ENCODE data around the gene BFSP1.

The BFSP1 gene

DNA sequence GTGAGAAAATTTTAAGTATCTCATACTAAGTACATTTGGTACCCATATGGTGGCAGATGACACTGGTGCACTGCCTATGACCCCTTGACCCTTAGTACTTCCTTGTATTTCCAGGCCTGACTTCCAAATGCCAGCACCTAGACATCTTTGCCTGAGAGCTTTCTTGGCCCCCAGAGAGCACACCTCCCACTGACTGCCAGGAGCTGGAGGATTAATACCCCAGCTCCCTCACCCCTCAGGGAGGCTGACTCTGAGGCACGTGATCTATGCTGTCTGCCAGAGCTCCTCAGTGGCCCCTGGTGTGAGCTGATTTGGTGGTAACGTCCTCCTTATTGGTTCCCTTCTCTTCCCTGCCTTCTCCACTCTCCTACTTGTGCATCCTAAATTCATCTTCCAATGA lies 38.0 kb downstream of the BFSP1 start:
- DNase-seq, result no peak

DNA sequence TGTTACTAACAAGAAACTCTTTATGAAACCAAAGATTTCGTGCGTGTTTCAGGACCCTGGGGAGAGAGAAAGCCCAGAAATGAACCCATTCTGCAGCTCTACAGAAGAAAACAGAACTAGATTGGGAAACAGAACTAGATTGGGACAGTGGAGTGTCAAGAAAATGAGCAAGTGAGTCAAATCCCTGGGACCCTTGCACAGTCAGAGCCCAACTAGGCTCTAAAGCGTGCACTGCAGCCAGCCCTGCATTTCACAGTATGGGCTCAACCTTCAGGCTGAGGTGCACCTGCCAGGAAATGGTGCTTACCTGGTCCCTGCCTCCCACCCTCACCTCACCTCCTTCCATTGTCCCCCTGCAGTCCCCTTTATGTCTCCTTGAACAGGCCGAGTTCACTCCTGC lies 39.7 kb downstream of the BFSP1 start:
- no peak for DNase-seq

DNA sequence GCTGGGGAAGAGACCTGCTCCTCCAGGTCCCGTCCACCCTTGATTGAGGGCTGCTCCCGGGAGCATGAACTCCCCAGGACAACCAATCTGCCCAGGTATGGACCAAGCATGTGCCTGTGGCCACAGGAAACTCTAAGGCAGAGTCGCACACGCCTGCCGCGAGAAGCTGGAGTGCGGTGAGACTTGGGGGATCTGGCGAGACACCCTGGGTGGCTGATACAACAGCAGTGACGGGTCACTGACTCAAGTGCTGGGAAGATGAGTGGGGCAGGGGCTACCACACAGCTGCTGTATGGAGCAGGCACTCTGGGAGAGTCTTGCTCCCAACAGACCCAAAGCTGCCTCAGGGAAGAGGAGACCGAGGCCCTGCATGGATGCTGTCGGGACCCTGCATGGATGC lies 40.1 kb downstream of the BFSP1 start:
- no peak for DNase-seq

DNA sequence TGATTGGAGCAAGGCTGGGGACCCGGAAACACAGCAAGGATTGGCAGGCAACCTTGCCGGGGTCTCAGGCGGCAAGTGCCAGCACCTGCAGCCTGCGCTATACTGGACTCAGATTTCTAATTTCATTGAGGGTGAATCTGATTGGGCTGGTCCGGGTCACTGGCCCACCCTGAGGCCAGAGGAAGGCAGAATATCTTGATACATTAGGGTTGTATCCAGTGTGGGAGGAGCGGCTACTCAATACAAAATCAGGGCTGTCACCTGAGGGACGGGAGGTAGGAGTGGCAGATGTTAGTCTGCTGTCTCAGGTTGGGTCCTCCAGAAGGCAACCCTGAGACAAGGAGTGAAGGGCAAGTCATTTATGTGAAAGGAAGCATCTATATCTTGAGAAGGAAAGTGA lies 40.7 kb downstream of the BFSP1 start:
- DNase-seq, result no peak

DNA sequence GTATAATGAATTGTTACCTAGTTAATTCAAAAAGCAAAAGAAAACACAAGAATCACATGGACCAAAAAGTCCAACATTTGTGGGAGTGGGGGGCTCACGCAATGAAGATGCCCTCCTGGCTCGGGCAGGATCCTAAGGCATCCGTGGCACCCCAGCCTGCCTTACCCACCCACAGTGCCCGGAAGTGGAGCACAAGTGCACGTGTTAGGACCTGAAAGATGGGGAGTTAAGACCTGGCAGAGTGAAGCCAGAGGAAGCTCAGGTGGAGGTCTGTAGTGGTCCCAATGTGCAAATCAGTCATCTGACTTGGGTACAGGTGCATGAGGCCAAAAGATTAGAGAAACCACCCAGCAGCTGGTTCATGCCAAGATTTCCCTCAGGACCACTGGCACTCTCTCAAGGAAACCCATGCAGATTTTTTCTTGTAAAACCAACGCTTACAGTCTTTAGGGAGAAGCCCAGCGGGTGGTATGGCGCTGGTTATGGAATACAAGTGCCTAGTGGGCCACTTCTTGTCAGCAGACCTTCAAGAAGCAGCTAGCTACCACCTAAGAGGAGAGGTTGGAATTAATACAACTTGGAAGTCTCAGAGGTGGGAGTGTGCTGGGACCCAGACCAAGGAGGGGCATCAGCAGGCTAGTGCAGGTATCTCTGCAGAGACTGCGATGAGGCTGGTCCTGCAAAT lies 42.1 kb downstream of the BFSP1 start:
- no peak for DNase-seq

DNA sequence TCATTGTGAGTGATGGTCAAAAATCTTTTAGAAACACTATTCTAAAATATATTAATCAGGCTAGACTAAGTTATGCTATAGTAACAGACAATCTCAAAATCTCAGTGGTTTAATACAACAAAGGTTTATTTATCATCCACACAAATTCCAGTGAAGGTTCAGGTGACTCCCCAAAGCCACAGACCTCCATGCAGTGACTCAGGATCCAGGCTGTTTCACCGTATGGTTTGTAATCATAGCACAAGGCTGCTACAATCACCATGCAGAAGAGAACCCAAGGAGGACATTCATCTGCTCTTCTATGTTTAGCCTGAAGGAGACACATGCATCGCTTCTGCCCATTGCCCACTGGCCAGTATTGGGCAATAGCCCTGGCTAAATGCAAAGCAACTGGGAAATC lies 46.2 kb downstream of the BFSP1 start:
- DNase-seq, result no peak

DNA sequence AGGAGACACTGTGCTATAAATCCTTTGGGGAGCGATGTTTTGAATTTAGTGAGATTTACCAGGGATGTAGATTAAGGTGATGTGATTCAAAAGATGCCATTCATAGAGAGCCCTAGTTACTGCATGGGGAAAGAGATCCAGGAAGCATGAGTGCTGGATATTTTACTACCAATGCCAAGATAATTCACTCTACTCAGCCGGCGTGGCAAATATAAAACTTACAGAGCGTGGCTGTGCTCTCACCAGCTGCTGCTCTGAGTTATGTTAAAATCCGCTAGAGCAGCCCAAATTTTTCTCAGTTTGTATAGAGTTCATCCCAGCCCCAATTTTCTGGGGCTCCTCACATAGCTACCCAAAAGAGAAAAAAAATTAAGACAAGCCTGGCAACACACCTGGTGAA lies 48.6 kb downstream of the BFSP1 start:
- DNase-seq, result no peak

DNA sequence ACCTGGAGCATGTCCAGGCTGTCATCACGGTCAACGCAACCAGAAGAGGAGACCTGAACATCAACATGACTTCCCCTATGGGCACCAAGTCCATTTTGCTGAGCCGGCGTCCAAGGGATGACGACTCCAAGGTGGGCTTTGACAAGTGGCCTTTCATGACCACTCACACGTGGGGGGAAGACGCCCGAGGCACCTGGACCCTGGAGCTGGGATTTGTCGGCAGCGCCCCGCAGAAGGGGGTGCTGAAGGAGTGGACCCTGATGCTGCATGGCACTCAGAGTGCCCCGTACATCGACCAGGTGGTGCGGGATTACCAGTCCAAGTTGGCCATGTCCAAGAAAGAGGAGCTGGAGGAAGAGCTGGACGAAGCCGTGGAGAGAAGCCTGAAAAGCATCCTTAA lies 49.5 kb downstream of the BFSP1 start:
- no peak for DNase-seq

DNA sequence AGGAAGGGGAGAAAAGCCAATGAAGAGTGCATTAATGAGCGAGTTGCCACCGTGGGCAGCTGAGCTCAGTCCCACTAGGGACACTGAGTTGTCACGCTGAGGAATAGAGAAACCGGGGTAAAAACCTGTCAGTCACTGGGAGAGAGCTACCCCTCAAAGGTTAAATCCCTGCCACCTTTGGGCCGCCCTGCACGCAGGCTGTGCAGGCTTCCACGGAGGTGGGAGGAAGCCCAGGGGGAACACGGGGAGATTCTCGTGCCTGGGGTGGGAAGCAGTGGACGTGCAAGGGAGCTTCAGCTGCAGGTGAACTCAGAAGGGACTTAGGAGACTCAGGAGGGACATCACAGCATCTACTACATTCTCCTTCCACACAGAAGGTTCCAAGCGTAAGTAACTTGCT lies 50.5 kb downstream of the BFSP1 start:
- DNase-seq, result no peak

DNA sequence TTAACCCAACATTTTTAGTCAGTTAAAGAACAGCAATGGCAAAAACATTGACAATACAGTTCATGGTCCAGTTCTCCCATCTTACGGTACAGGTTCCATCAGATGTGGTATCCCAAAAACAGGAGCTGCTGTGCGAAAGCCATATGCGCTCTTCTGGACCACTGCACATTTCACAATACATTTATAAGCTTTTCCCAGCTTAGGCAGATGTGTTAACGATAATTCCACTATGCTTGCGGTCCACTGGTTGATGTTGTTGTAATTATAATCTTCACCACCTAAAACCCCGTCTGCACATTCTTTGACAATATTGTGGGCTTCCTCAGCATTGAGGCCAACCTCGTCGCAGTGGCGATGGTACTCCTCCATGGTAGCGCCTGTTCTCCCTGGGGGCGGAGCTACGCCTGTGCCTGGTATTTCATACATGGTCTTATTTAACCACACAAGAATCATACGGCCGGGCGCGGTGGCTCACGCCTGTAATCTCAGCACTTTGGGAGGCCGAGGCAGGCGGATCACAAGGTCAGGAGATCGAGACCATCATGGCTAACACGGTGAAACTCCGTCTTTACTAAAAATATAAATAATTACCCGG lies 52.0 kb downstream of the BFSP1 start:
- DNase-seq, result no peak

DNA sequence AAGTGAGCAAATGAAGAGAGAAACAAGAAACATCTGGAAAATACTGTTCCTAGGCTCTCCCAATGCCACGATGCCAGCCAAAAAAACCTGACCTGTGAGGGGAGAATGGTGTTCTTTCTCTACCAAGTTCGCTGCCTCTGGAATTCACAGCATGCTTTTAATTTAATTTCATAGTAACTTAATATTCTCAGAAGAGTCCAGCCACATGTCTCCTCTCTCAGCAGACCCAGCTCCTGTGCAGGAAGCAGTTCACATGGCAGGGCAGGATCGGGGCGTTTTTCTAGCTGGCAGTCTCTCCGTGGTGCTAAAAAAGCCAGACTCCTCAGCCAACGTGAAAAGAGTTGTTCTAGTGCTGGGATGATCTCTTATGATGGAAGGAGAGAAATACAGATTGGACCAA lies 57.5 kb downstream of the BFSP1 start:
- DNase-seq, result no peak

DNA sequence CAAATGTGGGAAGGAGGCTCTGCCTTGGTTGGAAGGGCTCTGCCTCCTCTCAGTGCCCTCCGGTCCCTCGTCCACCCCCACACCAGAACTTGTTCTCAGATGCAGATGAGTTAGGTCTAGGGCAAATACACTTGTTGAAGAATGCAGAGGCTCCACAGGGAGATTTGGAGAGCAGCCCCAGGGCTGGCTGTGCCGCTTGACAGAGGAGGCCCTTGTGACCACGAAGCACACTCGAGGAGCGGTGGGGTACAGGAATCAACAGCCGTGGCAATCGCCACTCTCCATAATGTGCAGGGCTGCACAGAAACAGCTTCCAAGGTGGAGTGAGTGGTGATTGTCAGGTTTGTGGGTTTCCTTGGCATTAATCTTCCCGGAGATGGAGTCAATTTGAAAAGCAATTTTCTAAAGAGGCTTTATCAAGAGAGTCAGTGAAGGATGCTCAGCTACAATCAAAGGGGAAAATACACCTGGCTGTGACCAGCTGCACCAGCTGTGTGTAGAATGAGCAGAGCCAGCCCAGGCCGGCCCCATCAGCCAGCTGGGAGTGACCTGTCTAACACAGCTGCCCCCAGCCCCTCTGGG lies 59.5 kb downstream of the BFSP1 start:
- peak; percentile 26 for DNase-seq

DNA sequence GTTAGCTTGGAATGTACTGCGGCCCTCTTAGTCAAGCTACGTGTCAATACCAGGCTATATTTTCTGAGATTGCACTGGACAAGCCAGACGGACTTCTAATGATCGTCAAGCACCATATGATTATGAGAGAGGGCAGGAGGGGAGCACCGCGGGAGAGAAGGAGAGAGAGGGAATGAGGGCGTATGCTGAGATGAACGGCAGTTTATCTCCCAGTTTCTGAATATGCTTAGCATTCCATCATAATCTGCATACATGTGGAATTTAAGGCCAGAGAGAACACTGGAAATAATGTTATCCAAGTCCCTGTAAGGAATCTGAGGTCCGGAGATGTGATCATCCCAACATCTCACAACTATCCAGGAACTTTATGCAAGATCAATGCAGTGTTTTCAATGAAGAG lies 60.2 kb downstream of the BFSP1 start:
- no peak for DNase-seq

DNA sequence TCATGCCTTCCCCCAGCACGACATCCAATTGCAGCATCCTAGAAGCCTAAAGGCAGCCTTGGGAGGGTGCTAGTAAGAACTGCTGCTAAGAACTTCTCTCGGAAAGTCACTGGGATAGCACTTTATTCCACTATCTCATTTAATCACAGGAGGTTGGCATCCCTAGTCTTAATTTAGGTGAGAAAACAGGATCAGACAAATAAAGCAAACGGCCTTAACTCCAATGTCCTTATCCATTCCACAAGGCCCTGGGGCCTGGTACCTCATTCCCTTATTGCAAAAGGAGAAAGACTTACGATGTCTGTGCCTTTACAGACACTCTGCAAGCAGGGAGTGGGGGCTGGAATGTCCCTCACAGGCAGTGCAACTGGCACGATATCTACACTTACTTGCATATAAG lies 60.7 kb downstream of the BFSP1 start:
- DNase-seq, result no peak

DNA sequence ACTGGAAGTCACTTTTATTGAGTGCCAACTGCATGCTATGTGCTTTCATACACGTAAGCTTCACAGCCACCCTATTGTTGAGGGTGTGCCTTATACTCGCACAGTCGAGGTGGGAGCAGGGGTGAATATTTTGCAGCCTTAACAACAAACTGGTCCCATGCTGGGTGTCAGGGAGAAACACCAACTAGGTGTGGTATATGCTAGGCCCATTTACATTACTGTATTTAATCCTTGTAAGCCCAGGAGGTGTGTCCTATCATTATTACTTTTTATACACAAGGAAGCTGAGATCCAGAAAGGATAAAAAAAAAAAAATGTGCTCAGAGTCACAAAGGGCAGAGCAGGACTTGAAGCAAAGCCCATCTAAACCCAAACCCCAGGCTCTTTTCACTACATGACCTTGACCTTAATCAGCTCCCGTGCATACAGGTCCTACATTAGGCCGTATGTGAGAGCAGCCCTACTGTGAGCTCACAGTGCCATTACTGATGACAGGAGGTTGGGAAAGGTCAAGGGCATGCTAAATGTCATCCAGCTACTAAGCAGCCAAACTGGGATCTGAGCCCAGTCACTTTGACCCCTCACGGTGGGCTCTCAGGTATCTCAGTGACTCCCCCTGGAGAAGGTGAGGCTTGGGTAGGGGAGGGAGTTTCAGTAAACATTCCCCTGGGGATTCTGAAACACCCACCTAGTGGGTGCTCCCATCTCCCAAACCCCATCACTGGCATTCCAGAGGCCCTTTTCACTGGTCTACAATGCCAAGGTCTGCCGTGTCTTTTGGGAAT lies 61.7 kb downstream of the BFSP1 start:
- DNase-seq, result no peak

DNA sequence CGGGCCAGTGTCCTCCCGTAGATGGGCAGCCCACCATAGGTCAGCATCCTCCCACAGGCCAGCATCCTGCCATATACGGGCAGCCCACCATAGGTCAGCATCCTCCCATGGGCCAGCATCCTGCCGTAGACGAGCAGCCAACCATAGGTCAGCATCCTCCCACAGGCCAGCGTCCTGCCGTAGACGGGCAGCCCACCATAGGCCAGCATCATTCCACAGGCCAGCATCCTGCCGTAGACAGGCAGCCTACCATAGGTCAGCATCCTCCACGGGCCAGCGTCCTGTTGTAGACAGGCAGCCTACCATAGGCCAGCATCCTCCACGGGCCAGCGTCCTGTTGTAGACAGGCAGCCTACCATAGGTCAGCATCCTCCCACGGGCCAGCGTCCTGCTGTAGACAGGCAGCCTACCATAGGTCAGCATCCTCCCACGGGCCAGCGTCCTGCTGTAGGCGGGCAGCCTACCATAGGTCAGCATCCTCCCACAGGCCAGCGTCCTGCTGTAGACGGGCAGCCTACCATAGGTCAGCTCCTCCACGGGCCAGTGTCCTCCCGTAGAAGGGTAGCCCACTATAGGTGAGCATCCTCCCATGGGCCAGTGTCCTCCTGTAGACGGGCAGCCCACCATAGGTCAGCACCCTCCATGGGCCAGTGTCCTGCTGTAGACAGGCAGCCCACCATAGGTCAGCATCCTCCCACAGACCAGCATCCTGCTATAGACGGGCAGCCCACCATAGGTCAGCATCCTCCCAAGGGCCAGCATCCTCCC lies 62.9 kb downstream of the BFSP1 start:
- no peak for DNase-seq

DNA sequence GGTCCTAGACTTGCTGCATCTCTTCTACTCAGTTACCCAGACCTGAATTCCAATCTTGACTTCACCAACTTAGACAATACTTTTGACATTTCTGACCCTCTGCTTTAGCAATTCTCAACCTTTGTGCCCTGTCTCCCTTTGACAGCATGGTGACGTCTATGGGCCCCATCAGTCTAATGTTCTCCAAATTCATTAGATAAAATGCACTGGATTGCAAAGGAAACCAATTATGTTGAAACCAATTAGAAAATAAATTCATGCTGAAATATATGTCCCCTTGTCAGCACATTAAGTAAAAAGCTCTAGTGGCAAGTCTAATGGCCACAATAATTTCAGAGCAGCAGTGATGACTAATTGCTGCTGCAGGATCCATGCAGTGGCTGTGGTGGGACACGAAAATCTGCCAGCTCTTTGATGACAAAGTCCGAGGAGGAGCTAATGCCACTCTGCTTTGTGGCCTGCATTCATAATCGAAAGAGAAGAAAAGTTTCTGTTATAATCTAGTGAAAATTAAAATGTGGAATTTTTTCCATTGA lies 64.0 kb downstream of the BFSP1 start:
- DNase-seq, result no peak

DNA sequence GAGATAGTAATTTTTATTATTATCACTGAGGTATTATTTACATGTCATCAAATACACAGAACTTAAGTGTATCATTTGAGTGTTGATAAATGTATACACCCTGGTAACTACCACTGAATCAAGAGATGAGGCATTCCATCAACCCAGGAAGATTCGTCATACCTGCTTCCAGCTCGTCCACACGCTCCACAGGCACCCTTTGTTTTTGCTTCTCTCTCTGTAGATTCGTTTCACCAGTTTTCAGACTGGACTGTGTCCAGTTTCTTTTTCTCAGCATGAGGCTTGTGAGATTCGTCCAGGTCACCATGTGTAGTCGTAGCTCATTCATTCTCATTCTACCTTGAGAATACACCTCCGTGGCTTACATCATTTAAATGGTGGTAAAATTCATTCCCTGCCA lies 64.5 kb downstream of the BFSP1 start:
- DNase-seq, result no peak

DNA sequence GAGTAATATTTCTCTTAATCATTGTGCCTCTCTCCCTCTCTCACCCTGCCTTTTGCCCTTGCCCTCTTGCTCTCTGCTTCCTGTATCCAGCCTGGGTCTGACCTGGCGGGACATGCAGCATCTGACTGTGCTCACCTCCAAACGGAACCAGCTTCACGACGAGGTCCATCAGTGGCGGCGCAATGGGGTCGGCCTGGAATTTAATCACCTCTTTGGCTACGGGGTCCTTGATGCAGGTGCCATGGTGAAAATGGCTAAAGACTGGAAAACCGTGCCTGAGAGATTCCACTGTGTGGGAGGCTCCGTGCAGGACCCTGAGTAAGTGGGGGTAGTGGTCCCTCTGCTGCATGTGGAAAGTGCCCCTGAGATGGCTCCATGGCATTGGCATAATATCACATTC lies 65.9 kb downstream of the BFSP1 start:
- DNase-seq, result no peak

DNA sequence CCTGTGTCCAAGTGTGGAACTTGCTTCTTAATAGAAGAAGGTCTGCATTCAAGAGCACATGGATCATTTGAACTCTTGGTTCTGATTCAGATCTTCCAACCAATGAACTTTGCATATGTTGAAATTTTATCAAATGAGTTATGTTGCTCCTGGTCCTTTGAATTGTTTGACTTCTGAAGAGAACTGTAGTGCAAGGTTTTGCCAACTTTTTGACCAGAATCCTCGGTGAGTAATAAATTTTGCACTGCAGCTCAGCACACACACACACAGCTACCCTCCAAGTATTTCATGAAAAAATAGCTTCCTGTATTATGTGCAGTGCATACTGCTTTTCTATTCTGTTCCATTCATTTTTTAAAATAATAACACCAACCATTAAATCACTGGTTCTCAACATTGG lies 67.5 kb downstream of the BFSP1 start:
- DNase-seq, result no peak

DNA sequence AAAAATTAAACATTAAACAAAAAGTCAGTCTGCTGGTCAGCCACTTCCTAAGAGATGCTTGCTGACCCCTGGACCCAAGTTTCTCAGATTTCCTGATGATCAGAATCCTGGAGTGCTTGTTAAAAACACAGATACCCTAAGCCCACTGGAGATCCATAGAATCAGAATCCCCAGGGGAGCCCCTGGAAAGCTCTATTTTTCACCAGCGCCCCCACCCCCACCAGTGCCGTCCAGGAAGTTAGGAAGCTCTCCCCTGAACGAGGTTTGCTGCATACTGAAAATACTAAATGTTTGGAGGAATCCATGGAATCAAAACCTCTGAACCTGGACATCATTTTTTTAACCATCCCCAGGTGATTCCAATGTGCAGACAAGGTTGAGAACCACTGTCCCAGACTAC lies 69.2 kb downstream of the BFSP1 start:
- DNase-seq, result no peak

DNA sequence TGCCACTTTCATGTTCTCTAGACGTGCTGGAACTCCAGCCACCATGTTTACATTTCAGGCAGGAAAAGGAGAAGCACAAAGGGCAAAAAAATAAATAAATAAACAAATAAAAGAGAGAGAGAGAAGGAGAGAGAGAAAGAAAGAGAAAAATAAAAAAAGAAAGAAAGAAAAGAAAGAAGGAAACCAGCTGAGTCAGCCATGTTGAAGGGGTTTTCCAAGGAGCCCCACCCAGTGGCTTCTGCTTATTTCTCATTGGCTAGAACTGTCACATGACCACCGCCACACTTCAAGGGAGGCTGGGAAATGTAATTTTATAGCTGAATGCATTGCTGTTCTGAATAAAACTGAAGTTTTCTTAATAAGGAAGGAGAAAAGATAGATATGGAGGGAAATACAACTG lies 71.1 kb downstream of the BFSP1 start:
- DNase-seq, result no peak

DNA sequence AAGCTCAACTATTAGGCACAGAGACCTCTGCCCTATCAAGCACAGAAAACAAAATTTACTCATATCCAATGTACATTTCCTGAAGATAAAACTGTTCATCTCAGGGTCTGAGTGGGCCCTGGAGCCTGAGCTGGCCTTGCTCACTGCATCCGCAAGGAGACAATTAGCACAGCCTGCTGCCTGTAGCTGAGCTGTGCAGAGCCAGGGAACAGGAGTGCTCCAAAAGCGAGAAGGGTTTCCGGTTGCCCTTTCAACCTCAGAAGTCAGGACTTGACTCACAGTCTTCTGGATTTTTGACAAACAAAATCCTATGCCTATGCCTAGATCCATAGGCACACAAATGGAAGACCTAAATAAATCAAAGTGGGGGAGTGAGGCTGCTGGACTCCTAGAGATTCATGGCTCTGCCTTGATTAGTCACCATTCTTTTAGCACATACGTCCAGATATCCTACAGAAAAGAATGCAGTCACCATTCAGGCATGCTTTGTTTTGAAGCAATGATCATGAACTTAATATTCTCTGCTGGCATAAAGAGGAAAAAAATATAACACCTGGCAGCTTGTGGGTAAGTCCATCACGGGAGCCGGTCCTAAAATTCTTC lies 73.5 kb downstream of the BFSP1 start:
- DNase-seq, result no peak
